KMS-11 (cell line): Measurements from ENCODE around the gene RNF167.

ENCODE experiments used
- H2AFZ ChIP-seq: fragments of 200-600 bp; sonication (generic); 2 replicates; pipeline ENCODE4 v1.6.1; 2016; ENCODE audit warnings: antibody characterized with exemption, mixed run types, low read depth
- H3K27ac ChIP-seq: fragments of 200-600 bp; sonication (generic); 2 replicates; pipeline ENCODE4 v1.6.1; 2016; ENCODE audit warnings: mild to moderate bottlenecking, mixed run types
- H3K27me3 ChIP-seq: fragments of 200-600 bp; sonication (generic); 2 replicates; pipeline ENCODE4 v1.6.1; 2017; ENCODE audit warnings: mild to moderate bottlenecking, low read depth, mixed run types, moderate library complexity; ENCODE audit not compliant: insufficient read depth
- H3K36me3 ChIP-seq: fragments of 200-600 bp; sonication (generic); 2 replicates; pipeline ENCODE4 v1.6.1; 2017; ENCODE audit warnings: mild to moderate bottlenecking, mixed run types; ENCODE audit not compliant: insufficient read depth
- H3K4me1 ChIP-seq: fragments of 200-600 bp; sonication (generic); 2 replicates; pipeline ENCODE4 v1.6.1; 2016; ENCODE audit warnings: mild to moderate bottlenecking, low read depth, mixed run types; ENCODE audit not compliant: poor library complexity, severe bottlenecking
- H3K4me2 ChIP-seq: fragments of 200-600 bp; sonication (generic); 2 replicates; pipeline ENCODE4 v1.7.0; 2016; ENCODE audit warnings: mild to moderate bottlenecking, mixed run types
- H3K4me3 ChIP-seq: fragments of 200-600 bp; sonication (generic); IDR thresholded peaks from 2 replicates; pipeline ENCODE4 v1.6.1; 2017; ENCODE audit warnings: low read depth, low read length, mixed read lengths; ENCODE audit not compliant: insufficient read depth
- H3K79me2 ChIP-seq: fragments of 200-600 bp; sonication (generic); 2 replicates; pipeline ENCODE4 v1.6.1; 2016; ENCODE audit warnings: low read depth, mixed run types; ENCODE audit not compliant: insufficient read depth
- H3K9ac ChIP-seq: fragments of 200-600 bp; sonication (generic); 2 replicates; pipeline ENCODE4 v1.6.1; 2016; ENCODE audit warnings: mild to moderate bottlenecking, mixed run types
- H4K20me1 ChIP-seq: fragments of 200-600 bp; sonication (generic); 2 replicates; pipeline ENCODE4 v1.6.1; 2016; ENCODE audit warnings: mild to moderate bottlenecking, mixed run types; ENCODE audit not compliant: insufficient read depth
- CTCF ChIP-seq: fragments of 200-600 bp; sonication (generic); conservative IDR thresholded peaks from 2 replicates; pipeline ENCODE4 v1.6.1; 2017; ENCODE audit warnings: low read depth, mild to moderate bottlenecking, antibody characterized with exemption, low read length, moderate library complexity, mixed read lengths

RNF167 gene

DNA sequence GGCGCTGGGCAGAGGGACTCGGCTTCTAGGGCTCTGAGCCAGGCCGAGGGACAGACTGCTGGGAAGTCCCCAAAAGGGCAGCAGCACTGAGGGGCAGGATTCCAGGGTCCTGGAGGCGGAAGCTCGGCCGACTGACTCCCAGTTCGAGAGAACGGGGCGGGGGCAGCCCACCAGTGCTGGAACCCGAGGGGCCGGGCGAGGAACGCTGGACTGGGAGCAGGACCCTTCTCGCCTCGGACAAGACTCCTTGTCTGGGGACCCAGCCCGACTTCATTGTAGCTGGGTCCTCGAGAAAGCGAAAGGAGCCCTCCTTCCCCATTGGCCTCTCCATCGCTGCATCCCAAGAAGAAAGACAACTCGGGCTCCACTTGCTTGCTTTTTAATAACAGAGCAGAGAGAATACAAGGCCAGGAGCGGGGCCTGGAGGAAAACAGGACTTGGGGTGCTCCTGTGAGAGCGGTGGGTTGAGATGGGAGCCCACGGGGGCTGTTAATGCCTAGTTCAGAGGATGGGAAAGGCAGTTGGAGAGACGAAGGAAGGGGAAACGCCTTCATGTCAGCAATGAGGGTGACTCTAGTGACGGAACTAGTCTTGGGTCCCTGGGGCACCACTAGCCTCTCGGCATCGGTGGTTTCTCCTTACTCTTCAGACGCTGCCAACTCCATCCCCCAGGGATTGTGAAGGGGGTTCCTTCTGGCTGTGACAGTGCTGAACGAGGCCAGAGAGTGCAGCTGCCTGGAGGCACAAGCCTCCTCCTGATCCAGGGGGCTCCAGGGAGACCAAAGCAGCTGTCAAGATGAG is 47.9 kb downstream of the RNF167 start:
- no peak for TF ChIP-seq CTCF
- H3K4me1 ChIP-seq: no peaks in the 10 kb centered on the region
- H3K4me3 ChIP-seq: no peak overlapping the region
- no peak overlapping the region for H3K27ac ChIP-seq
- H3K27me3 ChIP-seq: no peaks in the 10 kb centered on the region
- peak overlapping the region; percentile 44 for H2AFZ ChIP-seq
- H3K4me2 ChIP-seq: peak overlapping the region; percentile 39; the same call in 1 of the 2 replicates
- no peaks in the 10 kb centered on the region for H4K20me1 ChIP-seq
- H3K36me3 ChIP-seq: no peaks in the 10 kb centered on the region
- no peaks in the 10 kb centered on the region for H3K79me2 ChIP-seq
- H3K9ac ChIP-seq: peak overlapping the region; percentile 50; the same call in 1 of the 2 replicates

DNA sequence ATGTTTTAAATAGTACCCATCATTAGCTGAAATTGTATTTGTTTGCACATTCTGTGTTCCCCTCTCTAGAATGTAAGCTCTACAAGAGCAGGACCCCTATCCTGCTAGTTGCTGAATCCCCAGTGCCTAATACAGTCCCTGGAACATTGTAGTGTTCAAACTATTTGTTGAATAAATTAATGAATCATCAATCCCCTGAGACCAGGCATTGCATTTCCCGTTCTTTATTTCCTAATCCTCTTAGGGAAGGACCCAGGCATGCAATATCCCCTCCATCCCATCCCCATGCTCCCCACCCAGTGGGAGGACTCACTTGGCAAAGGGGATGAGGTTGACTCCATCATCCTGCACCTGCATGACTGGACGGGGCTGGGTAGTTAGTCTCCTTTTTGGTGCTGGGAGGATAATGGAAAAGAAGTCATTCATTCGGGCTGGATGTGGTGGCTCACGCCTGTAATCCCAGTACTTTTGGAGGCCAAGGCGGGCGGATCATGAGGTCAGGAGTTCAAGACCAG is 54.1 kb downstream of the RNF167 start:
- Histone ChIP-seq H3K36me3 (no peaks in the 10 kb centered on the region), H3K4me2 (no peak overlapping the region), H4K20me1 (no peaks in the 10 kb centered on the region), H3K4me1 (no peaks in the 10 kb centered on the region), H3K27ac (no peak overlapping the region), H3K4me3 (no peak overlapping the region), H2AFZ (no peak overlapping the region), H3K9ac (no peak overlapping the region), H3K79me2 (no peaks in the 10 kb centered on the region), H3K27me3 (no peaks in the 10 kb centered on the region)
- no peak for TF ChIP-seq CTCF
